Transverse colon (tissue), 3 donors: Measurements from ENCODE around the gene AKR1B1.

Experiments used
- CTCF ChIP-seq, 5 experiments: fragments of 200-600 bp in 3 of 5; fragments of 450-650 bp in 2 of 5; sonication (generic) in 3 of 5; IDR thresholded peaks; 1 replicate in 2 of 5; 2 replicates in 3 of 5; pipeline ENCODE4 v1.5.1; 2016 to 2017; ENCODE audit warnings: antibody characterized with exemption in 5 of 5, inconsistent platforms in 3 of 5, mild to moderate bottlenecking in 2 of 5, moderate library complexity in 1 of 5
- POLR2A ChIP-seq: fragments of 450-650 bp; IDR thresholded peaks from one replicate; pipeline ENCODE4 v1.6.1; 2016; ENCODE audit warnings: antibody characterized with exemption, mild to moderate bottlenecking, moderate library complexity

- no peak for TF ChIP-seq POLR2A
- no peak for TF ChIP-seq CTCF (IDR thresholded peaks at IDR 0.05)
Observed at GRCh38 chr7:134448356-134449229, 10.3 kb downstream of the AKR1B1 start.
